ENCODE measurements around the gene BORCS6.

- TF ChIP-seq CTCF (IDR thresholded peaks at IDR 0.05), result no peak
- TF ChIP-seq EZH2 (IDR thresholded peaks at IDR 0.05; ENCODE audit: borderline replicate concordance, insufficient read depth, low read depth, low read length, poor library complexity, severe bottlenecking), result no peak
These were observed 31.0 kb upstream of the BORCS6 start for GRCh38 chr17:8220783-8221662.
